MG63 (cell line): ENCODE measurements around the gene SFXN5. TPM values are rescaled to one million over a fixed set of nuclear protein-coding genes. Genes with fewer than 3 reads are reported as not detected.

Experiments
- DNase-seq: peaks from one replicate; pipeline ENCODE4 v3.0.0-alpha.2; 2020
- H3K27me3 ChIP-seq: fragments of 250-450 bp; sonication (Bioruptor Pico); 2 replicates; pipeline ENCODE4 v1.5.1; 2020; ENCODE audit warnings: mild to moderate bottlenecking, moderate library complexity
- H3K36me3 ChIP-seq: fragments of 250-450 bp; sonication (Bioruptor Pico); 2 replicates; pipeline ENCODE4 v1.5.1; 2020; ENCODE audit warnings: mild to moderate bottlenecking, moderate library complexity
- H3K4me3 ChIP-seq: fragments of 250-450 bp; sonication (Bioruptor Pico); 2 replicates; pipeline ENCODE4 v1.5.1; 2020; ENCODE audit warnings: mild to moderate bottlenecking, moderate library complexity
- H3K9me3 ChIP-seq: fragments of 250-450 bp; sonication (Bioruptor Pico); 2 replicates; pipeline ENCODE4 v1.5.1; 2020; ENCODE audit warnings: mild to moderate bottlenecking, moderate library complexity
- total RNA-seq: library from RNA; depleted of rRNA; stranded (reverse); fragments of >200 nt; shearing (Covaris generic); gene quantifications from 2 replicates; pipeline ENCODE4 v1.2.3, GENCODE V29; 2014; ENCODE audit warnings: low replicate concordance

Gene SFXN5
- total RNA-seq, 1 experiment from 2014 or later, result 2.4 TPM

GRCh38 chr2:72965770-72966450, 105.6 kb downstream of the SFXN5 start:
- H3K27me3 ChIP-seq, result no peaks in the 10 kb centered on the region
- no peaks in the 10 kb centered on the region for H3K36me3 ChIP-seq
- H3K4me3 ChIP-seq, result no peak overlapping the region
- no peak for DNase-seq
- no peaks in the 10 kb centered on the region for H3K9me3 ChIP-seq

GRCh38 chr2:72965016-72965415, 106.5 kb downstream of the SFXN5 start:
- H3K4me3 ChIP-seq, result no peak overlapping the region
- H3K36me3 ChIP-seq, result no peaks in the 10 kb centered on the region
- H3K27me3 ChIP-seq, result no peaks in the 10 kb centered on the region
- DNase-seq, result no peak
- H3K9me3 ChIP-seq, result no peaks in the 10 kb centered on the region

GRCh38 chr2:72964146-72964525, 107.4 kb downstream of the SFXN5 start:
- H3K27me3 ChIP-seq, result no peaks in the 10 kb centered on the region
- DNase-seq, result no peak
- H3K4me3 ChIP-seq, result no peak overlapping the region
- no peaks in the 10 kb centered on the region for H3K36me3 ChIP-seq
- H3K9me3 ChIP-seq, result no peaks in the 10 kb centered on the region

- no peaks in the 10 kb centered on the region for H3K9me3 ChIP-seq
- DNase-seq, result no peak
- no peaks in the 10 kb centered on the region for H3K36me3 ChIP-seq
- H3K27me3 ChIP-seq, result no peaks in the 10 kb centered on the region
- no peak overlapping the region for H3K4me3 ChIP-seq
These were observed 107.9 kb downstream of the SFXN5 start for GRCh38 chr2:72963423-72964145.

GRCh38 chr2:72962911-72963310, 108.6 kb downstream of the SFXN5 start:
- Histone ChIP-seq H3K4me3 (no peak overlapping the region), H3K27me3 (no peaks in the 10 kb centered on the region), H3K9me3 (no peaks in the 10 kb centered on the region), H3K36me3 (no peaks in the 10 kb centered on the region)
- DNase-seq, result no peak

- Histone ChIP-seq H3K36me3 (no peaks in the 10 kb centered on the region), H3K27me3 (no peaks in the 10 kb centered on the region), H3K4me3 (no peak overlapping the region), H3K9me3 (no peaks in the 10 kb centered on the region)
- DNase-seq, result no peak
These were observed 109.6 kb downstream of the SFXN5 start for GRCh38 chr2:72961853-72962468.

GRCh38 chr2:72961036-72961720, 110.3 kb downstream of the SFXN5 start:
- no peak overlapping the region for H3K4me3 ChIP-seq
- DNase-seq, result no peak
- H3K36me3 ChIP-seq, result no peaks in the 10 kb centered on the region
- H3K9me3 ChIP-seq, result no peaks in the 10 kb centered on the region
- no peaks in the 10 kb centered on the region for H3K27me3 ChIP-seq

- Histone ChIP-seq H3K27me3 (no peaks in the 10 kb centered on the region), H3K9me3 (no peaks in the 10 kb centered on the region), H3K36me3 (no peaks in the 10 kb centered on the region), H3K4me3 (no peak overlapping the region)
- no peak for DNase-seq
These were observed 111.2 kb downstream of the SFXN5 start for GRCh38 chr2:72959995-72960981.

- no peaks in the 10 kb centered on the region for H3K36me3 ChIP-seq
- DNase-seq, result no peak
- H3K4me3 ChIP-seq, result no peak overlapping the region
- H3K27me3 ChIP-seq, result no peaks in the 10 kb centered on the region
- H3K9me3 ChIP-seq, result no peaks in the 10 kb centered on the region
These were observed 112.0 kb downstream of the SFXN5 start for GRCh38 chr2:72959554-72959953.

GRCh38 chr2:72958542-72959385, 112.7 kb downstream of the SFXN5 start:
- DNase-seq, result no peak
- Histone ChIP-seq H3K9me3 (no peaks in the 10 kb centered on the region), H3K36me3 (no peaks in the 10 kb centered on the region), H3K4me3 (no peak overlapping the region), H3K27me3 (no peaks in the 10 kb centered on the region)

- no peaks in the 10 kb centered on the region for H3K27me3 ChIP-seq
- H3K36me3 ChIP-seq, result no peaks in the 10 kb centered on the region
- H3K4me3 ChIP-seq, result no peak overlapping the region
- no peaks in the 10 kb centered on the region for H3K9me3 ChIP-seq
- DNase-seq, result no peak
These were observed 114.6 kb downstream of the SFXN5 start for GRCh38 chr2:72956936-72957335.

- no peak for DNase-seq
- H3K4me3 ChIP-seq, result no peak overlapping the region
- no peaks in the 10 kb centered on the region for H3K9me3 ChIP-seq
- H3K27me3 ChIP-seq, result no peaks in the 10 kb centered on the region
- no peaks in the 10 kb centered on the region for H3K36me3 ChIP-seq
These were observed 115.5 kb downstream of the SFXN5 start for GRCh38 chr2:72956050-72956395.

- DNase-seq, result no peak
- no peaks in the 10 kb centered on the region for H3K27me3 ChIP-seq
- no peaks in the 10 kb centered on the region for H3K36me3 ChIP-seq
- H3K4me3 ChIP-seq, result no peak overlapping the region
- no peaks in the 10 kb centered on the region for H3K9me3 ChIP-seq
These were observed 116.1 kb downstream of the SFXN5 start for GRCh38 chr2:72955228-72956049.

- Histone ChIP-seq H3K9me3 (no peaks in the 10 kb centered on the region), H3K27me3 (no peaks in the 10 kb centered on the region), H3K4me3 (no peak overlapping the region), H3K36me3 (no peaks in the 10 kb centered on the region)
- DNase-seq, result no peak
These were observed 116.9 kb downstream of the SFXN5 start for GRCh38 chr2:72954376-72955227.
